Endothelial cell of umbilical vein (primary cell): ENCODE measurements around the gene NRG3. TPM values are rescaled to one million over a fixed set of nuclear protein-coding genes. Genes with fewer than 3 reads are reported as not detected.

ENCODE experiments used
- BruUV-seq: library from RNA; stranded (reverse); fragments of 400-500 nt; replicated peaks from 2 replicates; lab custom pipeline; 2021; lab: Mats Ljungman, UMichigan
- CTCF ChIA-PET: fragments of 300-600, 350-600 bp; sonication (Branson Sonifier 250); formaldehyde crosslinking; loops from one replicate; lab custom pipeline; 2021; ENCODE audit warnings: antibody characterized with exemption, inconsistent platforms; lab: Charles Lee
- POLR2A ChIA-PET: fragments of 300-600, 350-600 bp; sonication (Branson Sonifier 250); formaldehyde crosslinking; loops from one replicate; lab custom pipeline; 2021; ENCODE audit warnings: antibody characterized with exemption, inconsistent platforms; lab: Charles Lee
- DNase-seq: peaks from one replicate; pipeline ENCODE4 v3.0.0-alpha.2; 2011; ENCODE audit warnings: low read depth, low spot score
- FAIRE-seq: peaks from 2 replicates; lab custom pipeline; 2011; peaks lifted over from hg19 to GRCh38; lab: Jason Lieb, UNC
- H2AFZ ChIP-seq: 2 replicates; pipeline ENCODE4 v1.6.0; 2012; ENCODE audit warnings: low read depth, low read length, control low read depth, inconsistent platforms
- H3K27ac ChIP-seq: 2 replicates; pipeline ENCODE4 v1.5.1; 2011; ENCODE audit warnings: low read depth, mild to moderate bottlenecking, control low read depth, low read length, moderate library complexity; ENCODE audit not compliant: insufficient read depth
- H3K27me3 ChIP-seq, 2 experiments: 2 replicates each; pipeline versions ENCODE4 v1.6.0 to v1.6.1; 2011; ENCODE audit warnings: low read length in 2 of 2, mixed read lengths in 1 of 2; ENCODE audit not compliant: control insufficient read depth in 2 of 2, insufficient read depth in 2 of 2
- H3K36me3 ChIP-seq, 2 experiments: 2 replicates in 1 of 2; 3 replicates in 1 of 2; pipeline ENCODE4 v1.5.1; 2011; ENCODE audit warnings: low read length in 2 of 2, mild to moderate bottlenecking in 1 of 2, moderate library complexity in 1 of 2; ENCODE audit not compliant: control insufficient read depth in 2 of 2, insufficient read depth in 2 of 2; ENCODE audit errors: extremely low read depth in 1 of 2
- H3K4me1 ChIP-seq: 3 replicates; pipeline ENCODE4 v1.5.1; 2011; ENCODE audit warnings: mild to moderate bottlenecking, low read length; ENCODE audit not compliant: control insufficient read depth, insufficient read depth; ENCODE audit errors: extremely low read depth
- H3K4me2 ChIP-seq: 2 replicates; pipeline ENCODE4 v1.6.1; 2011; ENCODE audit warnings: low read length, control low read depth, mixed read lengths; ENCODE audit not compliant: insufficient read depth
- H3K4me3 ChIP-seq, 3 experiments: fragments of 200-600 bp in 1 of 3; sonication (generic), shearing (Covaris generic) in 1 of 3; replicated peaks in 1 of 3; 2 replicates each; pipeline ENCODE4 v1.5.1; 2011 to 2016; ENCODE audit warnings: control low read depth in 3 of 3, low read length in 3 of 3, mild to moderate bottlenecking in 2 of 3, inconsistent platforms in 1 of 3, low read depth in 1 of 3, moderate library complexity in 1 of 3; ENCODE audit not compliant: insufficient read depth in 1 of 3
- H3K79me2 ChIP-seq: 2 replicates; pipeline ENCODE4 v1.6.0; 2012; ENCODE audit warnings: low read length, inconsistent platforms; ENCODE audit not compliant: control insufficient read depth, insufficient read depth
- H3K9ac ChIP-seq: replicated peaks from 2 replicates; pipeline ENCODE3; 2011; ENCODE audit warnings: low read length, control low read depth; ENCODE audit not compliant: insufficient read depth; ENCODE audit errors: extremely low read depth
- H3K9me1 ChIP-seq: replicated peaks from 3 replicates; pipeline ENCODE4 v1.6.0; 2011; ENCODE audit warnings: mild to moderate bottlenecking, low read length; ENCODE audit not compliant: control insufficient read depth, insufficient read depth; ENCODE audit errors: extremely low read depth
- H3K9me3 ChIP-seq: replicated peaks from 2 replicates; pipeline ENCODE4 v1.5.1; 2012; ENCODE audit warnings: low read length, inconsistent platforms; ENCODE audit not compliant: control insufficient read depth, insufficient read depth
- H4K20me1 ChIP-seq: replicated peaks from 2 replicates; pipeline ENCODE3; 2011; ENCODE audit warnings: mild to moderate bottlenecking, low read length; ENCODE audit not compliant: control insufficient read depth, insufficient read depth; ENCODE audit errors: extremely low read depth
- CTCF ChIP-seq, 2 donors: IDR thresholded peaks; 1 replicate in 1 of 2; 2 replicates in 1 of 2; pipeline ENCODE4 v1.5.1; 2011; ENCODE audit warnings: low read length in 2 of 2, mild to moderate bottlenecking in 2 of 2, moderate library complexity in 2 of 2, control low read depth in 1 of 2, inconsistent platforms in 1 of 2, low read depth in 1 of 2; ENCODE audit not compliant: insufficient read depth in 1 of 2; ENCODE audit errors: extremely low read depth in 1 of 2
- EZH2 ChIP-seq: IDR thresholded peaks from 2 replicates; pipeline ENCODE4 v1.6.1; 2012; ENCODE audit warnings: borderline replicate concordance, low read depth, mild to moderate bottlenecking, moderate library complexity, low read length, inconsistent platforms; ENCODE audit not compliant: severe bottlenecking
- GATA2 ChIP-seq: IDR thresholded peaks from 2 replicates; pipeline ENCODE4 v1.7.0; 2011; ENCODE audit warnings: low read depth, mild to moderate bottlenecking, moderate library complexity, mixed read lengths, low read length; ENCODE audit not compliant: insufficient read length, insufficient read depth
- MAX ChIP-seq: IDR thresholded peaks from 2 replicates; pipeline ENCODE4 v1.6.1; 2011; ENCODE audit not compliant: insufficient read depth, insufficient read length
- dilution Hi-C: fragments of 300-500 bp; cut with MboI; formaldehyde crosslinking; loops from one replicate; pipeline ENCODE4 v1.15.0; 2019; ENCODE audit warnings: low sequenced_read_pairs; ENCODE audit not compliant: extremely low pct_ligation_motif_present
- intact Hi-C: fragments of 100-400 bp; cut with micrococcal nuclease; formaldehyde crosslinking; loops from one replicate; pipeline ENCODE4 v1.10.0; 2022
- polyA plus RNA-seq, 4 experiments: library from polyadenylated mRNA; depleted of rRNA in 3 of 4; stranded (reverse) in 3 of 4; unstranded in 1 of 4; fragments of >200 nt; gene quantifications; 2 replicates each; pipeline versions ENCODE4 v1.2.1 to v1.2.3, GENCODE V29; 2011 to 2012; ENCODE audit warnings: missing spikeins in 1 of 4
- total RNA-seq: library from RNA; stranded (reverse); gene quantifications from 2 replicates; pipeline ENCODE4 v1.2.3, GENCODE V29; 2021

Gene NRG3
- total and polyA plus RNA-seq, 2 donors (not counting 3 experiments of a cell fraction or from before 2014, with no cell fraction given): 1.9 to 3.9 TPM

GRCh38 chr10:82645221-82645620 lies 770.2 kb downstream of the NRG3 start:
- Histone ChIP-seq H3K4me3 (no peak overlapping the region), H3K9me1 (no peaks in the 10 kb centered on the region), H3K9me3 (no peaks in the 10 kb centered on the region), H3K4me2 (no peak overlapping the region), H4K20me1 (no peaks in the 10 kb centered on the region), H3K27me3 (no peaks in the 10 kb centered on the region), H3K27ac (no peak overlapping the region), H2AFZ (no peak overlapping the region), H3K79me2 (no peaks in the 10 kb centered on the region), H3K9ac (no peak overlapping the region), H3K36me3 (no peaks in the 10 kb centered on the region), H3K4me1 (no peaks in the 10 kb centered on the region)
- ChIA-PET POLR2A (no interaction called here), CTCF (no interaction called here)
- no peak for TF ChIP-seq MAX
- TF ChIP-seq CTCF (IDR thresholded peaks at IDR 0.05; ENCODE audit: extremely low read depth in 1 of 2, insufficient read depth in 1 of 2, low read depth in 1 of 2, low read length in 2 of 2): no peak
- TF ChIP-seq GATA2: no peak
- TF ChIP-seq EZH2: no peak
- DNase-seq (no peak), FAIRE-seq (no peak)
- no TSS peak for BruUV-seq
- dilution Hi-C loops: no loop called here
- intact Hi-C loops: no loop called here
